ENCODE measurements around the gene TH.
A peak's percentile ranks its signal among the peaks of the same experiment; 100 is the strongest.

TH gene

DNA sequence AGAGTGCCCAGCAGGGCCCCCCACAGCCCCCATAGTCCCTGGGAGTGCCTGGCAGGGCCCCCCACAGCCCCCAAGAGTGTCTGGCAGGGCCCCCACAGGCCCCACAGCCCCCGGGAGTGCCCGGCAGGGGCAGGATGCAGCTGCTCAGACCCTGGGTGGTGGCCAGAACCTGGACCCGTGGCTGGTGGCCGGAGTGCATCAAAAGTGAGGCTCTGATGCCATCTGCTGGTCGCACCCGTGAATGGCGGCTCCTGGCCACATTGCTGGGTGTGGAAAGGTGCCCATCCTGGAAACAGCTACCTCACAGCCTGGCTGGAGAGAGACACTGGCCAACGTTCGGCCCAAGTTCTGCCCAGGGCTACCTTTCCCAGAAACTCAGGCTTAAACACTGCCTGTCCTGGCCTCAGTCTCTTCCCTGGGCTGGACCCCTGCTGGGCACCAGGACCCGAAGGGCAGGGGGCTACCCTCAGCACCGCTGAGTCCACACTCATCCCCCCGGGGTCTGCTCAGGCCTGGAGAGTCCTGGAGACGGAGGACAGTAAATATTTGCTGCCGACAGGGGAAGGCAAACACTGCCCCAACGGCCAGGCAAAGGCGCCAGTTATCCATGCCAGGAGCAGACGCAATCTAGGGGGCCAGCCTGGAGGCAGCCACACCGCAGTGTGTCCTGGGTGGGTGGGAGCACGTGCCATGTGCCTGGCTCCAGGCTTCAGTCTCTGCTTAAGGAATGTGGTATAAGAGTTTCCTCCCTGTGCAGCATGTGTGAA lies 15.0 kb downstream of the TH start:
- H2BK5ac ChIP-seq (ENCODE audit: low read depth, low read length, poor library complexity, severe bottlenecking): no peak overlapping the region
- no peaks in the 10 kb centered on the region for H3K9me3 ChIP-seq (ENCODE audit: control insufficient read depth, low read length)
- peaks cover 1% of the 10 kb centered on the region for H3K4me1 ChIP-seq (ENCODE audit: control insufficient read depth, insufficient read depth, low read depth, low read length)
- 42% methylated on average over 19 of the region's 19 CpGs for WGBS
- no peak overlapping the region for H3K23ac ChIP-seq (ENCODE audit: low read length in 2 of 2)
- H4K8ac ChIP-seq (ENCODE audit: low read length): no peak overlapping the region
- no peak overlapping the region for H3K4ac ChIP-seq (ENCODE audit: low read depth in 1 of 2, low read length in 2 of 2)
- no peak overlapping the region for H3K27ac ChIP-seq (ENCODE audit: low read length, poor library complexity, severe bottlenecking)
- no peak overlapping the region for H4K91ac ChIP-seq (ENCODE audit: low read length)
- no peak overlapping the region for H2BK15ac ChIP-seq (ENCODE audit: low read depth, poor library complexity, severe bottlenecking)
- H2BK120ac ChIP-seq (ENCODE audit: low read depth, low read length): no peak overlapping the region
- no peak overlapping the region for H2AFZ ChIP-seq (ENCODE audit: low read depth, low read length)
- peak; percentile 48 for DNase-seq
- H3K4me2 ChIP-seq (ENCODE audit: low read length, poor library complexity, severe bottlenecking): no peak overlapping the region
- H3K79me1 ChIP-seq (replicated peaks; ENCODE audit: low read length, poor library complexity, severe bottlenecking): no peaks in the 10 kb centered on the region
- H3K36me3 ChIP-seq (ENCODE audit: control insufficient read depth in 1 of 2, insufficient read depth in 2 of 2, low read depth in 1 of 2, low read length in 2 of 2): no peaks in the 10 kb centered on the region
- H3K14ac ChIP-seq (ENCODE audit: low read length in 2 of 2): no peak overlapping the region
- H2BK12ac ChIP-seq (ENCODE audit: low read length in 2 of 2): no peak overlapping the region
- H3K27me3 ChIP-seq (ENCODE audit: control insufficient read depth in 1 of 2, insufficient read depth in 1 of 2, low read length in 2 of 2): peaks cover 22 to 61% of the 10 kb centered on the region in 2 experiments
- no peak overlapping the region for H3K18ac ChIP-seq (ENCODE audit: low read depth in 1 of 2, low read length in 2 of 2)
- H3K4me3 ChIP-seq (ENCODE audit: insufficient read depth in 1 of 2, low read depth in 1 of 2, low read length in 2 of 2): no peak overlapping the region
- H3K9ac ChIP-seq (ENCODE audit: low read length): no peak overlapping the region
- no peak overlapping the region for H2AK5ac ChIP-seq (ENCODE audit: low read length, severe bottlenecking)

DNA sequence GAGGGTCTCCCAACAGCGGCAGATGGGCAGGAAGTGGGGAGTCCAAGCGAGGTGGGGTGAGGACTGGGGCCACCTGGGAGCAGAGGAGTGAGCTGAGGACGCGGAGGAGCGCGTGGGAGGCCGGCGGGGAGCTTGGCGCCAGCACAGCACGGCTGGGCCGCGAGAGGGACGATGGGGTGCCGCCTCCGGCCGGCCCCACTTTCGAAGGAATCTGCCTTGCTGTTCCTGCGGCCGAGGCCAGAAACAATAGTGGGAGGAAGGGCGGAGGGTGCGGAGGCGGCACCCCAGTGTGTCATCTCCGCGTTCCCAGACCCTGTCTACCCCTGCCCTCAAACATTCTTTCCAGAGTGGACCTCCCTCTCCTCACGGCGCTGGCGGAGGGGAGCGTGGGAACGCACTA lies 16.1 kb downstream of the TH start:
- H3K4me3 ChIP-seq (ENCODE audit: insufficient read depth in 1 of 2, low read depth in 1 of 2, low read length in 2 of 2): no peak overlapping the region
- WGBS: 74% methylated on average over 17 of the region's 29 CpGs

DNA sequence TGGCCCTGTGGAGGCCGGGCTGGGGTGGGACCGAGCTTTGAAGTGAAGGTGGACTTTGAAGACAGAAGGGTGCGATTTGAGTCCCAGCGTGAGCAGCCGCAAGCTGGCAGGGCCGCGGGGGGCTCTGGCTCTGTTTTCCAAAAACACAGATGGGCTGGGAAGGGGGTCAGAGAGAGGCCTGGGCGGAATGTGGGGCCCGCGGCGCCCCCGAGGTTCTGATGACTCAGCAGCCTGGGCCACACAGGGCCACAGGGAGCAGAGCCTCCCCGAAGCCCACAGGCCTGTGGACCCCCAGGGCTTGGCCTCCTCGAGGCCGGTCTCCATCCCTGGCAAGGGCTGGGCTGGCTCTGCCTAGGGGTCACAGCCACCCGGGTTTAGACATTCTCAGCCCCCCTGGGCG lies 16.7 kb downstream of the TH start:
- no peaks in the 10 kb centered on the region for H3K79me1 ChIP-seq (replicated peaks; ENCODE audit: low read length, poor library complexity, severe bottlenecking)
- no peak overlapping the region for H2AK5ac ChIP-seq (ENCODE audit: low read length, severe bottlenecking)
- no peak overlapping the region for H3K23ac ChIP-seq (ENCODE audit: low read length in 2 of 2)
- no peaks in the 10 kb centered on the region for H3K36me3 ChIP-seq (ENCODE audit: control insufficient read depth in 1 of 2, insufficient read depth in 2 of 2, low read depth in 1 of 2, low read length in 2 of 2)
- no peak overlapping the region for H4K8ac ChIP-seq (ENCODE audit: low read length)
- H3K4me1 ChIP-seq (ENCODE audit: control insufficient read depth, insufficient read depth, low read depth, low read length): peaks cover 4% of the 10 kb centered on the region
- no peak overlapping the region for H2BK15ac ChIP-seq (ENCODE audit: low read depth, poor library complexity, severe bottlenecking)
- no peak overlapping the region for H3K4me2 ChIP-seq (ENCODE audit: low read length, poor library complexity, severe bottlenecking)
- H2BK12ac ChIP-seq (ENCODE audit: low read length in 2 of 2): no peak overlapping the region
- H3K4me3 ChIP-seq (ENCODE audit: insufficient read depth in 1 of 2, low read depth in 1 of 2, low read length in 2 of 2): no peak overlapping the region
- H3K27me3 ChIP-seq (ENCODE audit: control insufficient read depth in 1 of 2, insufficient read depth in 1 of 2, low read length in 2 of 2): peaks cover 31 to 73% of the 10 kb centered on the region in 2 experiments
- H3K14ac ChIP-seq (ENCODE audit: low read length in 2 of 2): no peak overlapping the region
- H2BK5ac ChIP-seq (ENCODE audit: low read depth, low read length, poor library complexity, severe bottlenecking): no peak overlapping the region
- DNase-seq: no peak
- no peak overlapping the region for H3K4ac ChIP-seq (ENCODE audit: low read depth in 1 of 2, low read length in 2 of 2)
- no peak overlapping the region for H2AFZ ChIP-seq (ENCODE audit: low read depth, low read length)
- H2BK120ac ChIP-seq (ENCODE audit: low read depth, low read length): no peak overlapping the region
- H3K27ac ChIP-seq (ENCODE audit: low read length, poor library complexity, severe bottlenecking): no peak overlapping the region
- H3K9ac ChIP-seq (ENCODE audit: low read length): no peak overlapping the region
- no peak overlapping the region for H4K91ac ChIP-seq (ENCODE audit: low read length)
- H3K9me3 ChIP-seq (ENCODE audit: control insufficient read depth, low read length): no peaks in the 10 kb centered on the region
- WGBS: 88% methylated on average over 15 of the region's 17 CpGs
- H3K18ac ChIP-seq (ENCODE audit: low read depth in 1 of 2, low read length in 2 of 2): no peak overlapping the region

More for the DNA sequence above, 16.1 kb downstream of the TH start:
- H2AK5ac ChIP-seq (ENCODE audit: low read length, severe bottlenecking): no peak overlapping the region
- H4K91ac ChIP-seq (ENCODE audit: low read length): no peak overlapping the region
- no peak overlapping the region for H3K23ac ChIP-seq (ENCODE audit: low read length in 2 of 2)
- DNase-seq: no peak
- H3K9ac ChIP-seq (ENCODE audit: low read length): no peak overlapping the region
- H3K4me1 ChIP-seq (ENCODE audit: control insufficient read depth, insufficient read depth, low read depth, low read length): peaks cover 2% of the 10 kb centered on the region
- H3K4me2 ChIP-seq (ENCODE audit: low read length, poor library complexity, severe bottlenecking): no peak overlapping the region
- H2BK12ac ChIP-seq (ENCODE audit: low read length in 2 of 2): no peak overlapping the region
- no peak overlapping the region for H2BK5ac ChIP-seq (ENCODE audit: low read depth, low read length, poor library complexity, severe bottlenecking)
- H3K14ac ChIP-seq (ENCODE audit: low read length in 2 of 2): no peak overlapping the region
- no peaks in the 10 kb centered on the region for H3K9me3 ChIP-seq (ENCODE audit: control insufficient read depth, low read length)
- no peaks in the 10 kb centered on the region for H3K36me3 ChIP-seq (ENCODE audit: control insufficient read depth in 1 of 2, insufficient read depth in 2 of 2, low read depth in 1 of 2, low read length in 2 of 2)
- no peak overlapping the region for H2BK120ac ChIP-seq (ENCODE audit: low read depth, low read length)
- no peak overlapping the region for H2BK15ac ChIP-seq (ENCODE audit: low read depth, poor library complexity, severe bottlenecking)
- no peak overlapping the region for H2AFZ ChIP-seq (ENCODE audit: low read depth, low read length)
- H3K27ac ChIP-seq (ENCODE audit: low read length, poor library complexity, severe bottlenecking): no peak overlapping the region
- H3K4ac ChIP-seq (ENCODE audit: low read depth in 1 of 2, low read length in 2 of 2): no peak overlapping the region
- peaks cover 28 to 72% of the 10 kb centered on the region in 2 experiments for H3K27me3 ChIP-seq (ENCODE audit: control insufficient read depth in 1 of 2, insufficient read depth in 1 of 2, low read length in 2 of 2)
- H4K8ac ChIP-seq (ENCODE audit: low read length): no peak overlapping the region
- H3K18ac ChIP-seq (ENCODE audit: low read depth in 1 of 2, low read length in 2 of 2): no peak overlapping the region
- H3K79me1 ChIP-seq (replicated peaks; ENCODE audit: low read length, poor library complexity, severe bottlenecking): no peaks in the 10 kb centered on the region

DNA sequence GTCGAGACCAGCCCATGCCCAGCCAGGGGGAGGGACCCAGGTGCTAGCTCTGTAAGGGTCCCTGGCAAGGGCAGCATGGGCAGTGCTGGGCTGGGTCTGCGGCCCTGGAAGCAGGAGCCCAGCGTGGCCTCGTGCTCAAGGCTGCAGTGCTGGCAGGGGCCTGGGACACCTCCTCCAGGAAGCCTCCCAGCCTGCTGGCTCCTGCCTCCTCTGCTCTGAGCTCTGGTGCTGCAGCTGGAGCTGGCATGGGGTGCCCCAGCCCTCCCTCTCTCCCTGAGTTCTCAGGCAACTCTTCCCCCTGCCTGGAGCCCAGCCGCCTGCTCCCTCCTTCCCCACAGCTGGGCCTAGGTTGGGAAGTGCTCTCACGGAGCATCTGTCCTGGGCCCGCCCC lies 17.4 kb downstream of the TH start:
- Histone ChIP-seq H3K4me3 (ENCODE audit: insufficient read depth in 1 of 2, low read depth in 1 of 2, low read length in 2 of 2) (no peak overlapping the region), H2BK5ac (ENCODE audit: low read depth, low read length, poor library complexity, severe bottlenecking) (no peak overlapping the region), H3K23ac (ENCODE audit: low read length in 2 of 2) (no peak overlapping the region), H2AFZ (ENCODE audit: low read depth, low read length) (no peak overlapping the region), H2BK12ac (ENCODE audit: low read length in 2 of 2) (no peak overlapping the region), H3K79me1 (replicated peaks; ENCODE audit: low read length, poor library complexity, severe bottlenecking) (no peaks in the 10 kb centered on the region), H3K4me1 (ENCODE audit: control insufficient read depth, insufficient read depth, low read depth, low read length) (peaks cover 9% of the 10 kb centered on the region), H3K18ac (ENCODE audit: low read depth in 1 of 2, low read length in 2 of 2) (no peak overlapping the region), H3K14ac (ENCODE audit: low read length in 2 of 2) (no peak overlapping the region), H3K9me3 (ENCODE audit: control insufficient read depth, low read length) (no peaks in the 10 kb centered on the region), H2BK120ac (ENCODE audit: low read depth, low read length) (no peak overlapping the region), H3K4ac (ENCODE audit: low read depth in 1 of 2, low read length in 2 of 2) (no peak overlapping the region), H3K4me2 (ENCODE audit: low read length, poor library complexity, severe bottlenecking) (no peak overlapping the region), H2AK5ac (ENCODE audit: low read length, severe bottlenecking) (no peak overlapping the region), H3K27ac (ENCODE audit: low read length, poor library complexity, severe bottlenecking) (no peak overlapping the region), H4K8ac (ENCODE audit: low read length) (no peak overlapping the region), H3K9ac (ENCODE audit: low read length) (no peak overlapping the region), H4K91ac (ENCODE audit: low read length) (no peak overlapping the region), H2BK15ac (ENCODE audit: low read depth, poor library complexity, severe bottlenecking) (no peak overlapping the region), H3K36me3 (ENCODE audit: control insufficient read depth in 1 of 2, insufficient read depth in 2 of 2, low read depth in 1 of 2, low read length in 2 of 2) (no peaks in the 10 kb centered on the region), H3K27me3 (ENCODE audit: control insufficient read depth in 1 of 2, insufficient read depth in 1 of 2, low read length in 2 of 2) (peaks cover 34 to 80% of the 10 kb centered on the region in 2 experiments)
- no peak for DNase-seq
- 88% methylated on average over 5 of the region's 7 CpGs for WGBS

All from mesenchymal stem cell (in vitro differentiated cells and primary cell).